Measurements from ENCODE around the gene MTA3. TPM values are rescaled to one million over a fixed set of nuclear protein-coding genes. Genes with fewer than 3 reads are reported as not detected.

MTA3 gene
- total and polyA plus RNA-seq, 2 donors (not counting 3 experiments of a cell fraction or from before 2014, with no cell fraction given), result 36.3 to 53.3 TPM

DNA sequence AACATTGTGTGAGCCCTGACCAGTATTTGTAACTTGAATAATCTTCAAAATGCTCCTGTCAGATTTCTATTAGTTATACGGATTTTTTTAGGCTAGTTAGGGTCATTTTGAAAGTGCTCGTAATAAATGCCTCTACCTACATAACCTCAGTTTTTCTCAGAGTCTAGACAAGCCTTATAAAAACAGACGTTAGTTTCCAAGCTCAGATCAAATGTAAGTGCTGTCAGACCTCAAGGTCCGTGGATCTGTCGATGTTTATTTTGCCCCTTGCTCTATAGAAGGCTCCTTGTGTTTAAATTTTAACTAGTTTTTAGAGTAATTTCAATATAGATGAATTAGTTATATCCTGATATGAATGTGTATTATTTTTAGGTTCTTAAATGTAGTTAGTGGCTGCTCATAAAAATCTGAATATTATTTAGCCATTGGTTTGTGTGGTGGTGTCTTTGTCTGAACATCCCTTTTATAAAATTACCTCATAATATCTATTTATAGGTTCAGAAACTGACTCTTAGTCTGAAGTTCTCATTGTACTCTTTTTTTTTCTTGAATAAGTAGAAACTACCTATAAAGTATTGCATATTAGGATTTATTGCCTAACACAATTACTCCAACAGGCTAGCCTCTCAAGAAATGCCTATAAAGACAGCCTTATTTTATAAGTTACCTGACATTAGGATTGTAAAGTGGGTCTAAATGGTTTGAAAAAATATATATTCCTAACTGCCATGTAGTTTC is 71.1 kb downstream of the MTA3 start:
- ChIA-PET POLR2A (no interaction called here), CTCF (interaction anchor here (0.8 to 1.9 kb wide), 3 partner anchors 10 to 55 kb away, joined by 3 to 9 read pairs (median 6); no protein-coding TSS in a partner anchor)
- dilution Hi-C loops (cut with MboI; ENCODE audit: extremely low pct_ligation_motif_present, low sequenced_read_pairs), result no loop called here
- H3K36me3 ChIP-seq (ENCODE audit: control insufficient read depth in 2 of 2, extremely low read depth in 1 of 2, insufficient read depth in 2 of 2, low read length in 2 of 2), result peaks cover 0 to 3% of the 10 kb centered on the region in 2 experiments
- peaks cover 1% of the 10 kb centered on the region for H3K79me2 ChIP-seq (ENCODE audit: control insufficient read depth, insufficient read depth, low read length)
- H4K20me1 ChIP-seq (replicated peaks; ENCODE audit: control insufficient read depth, extremely low read depth, insufficient read depth, low read length), result peaks cover 2% of the 10 kb centered on the region
- H3K9me1 ChIP-seq (replicated peaks; ENCODE audit: control insufficient read depth, extremely low read depth, insufficient read depth, low read length), result no peaks in the 10 kb centered on the region
- TF ChIP-seq JUN (IDR thresholded peaks at IDR 0.05; ENCODE audit: borderline replicate concordance, insufficient read depth, insufficient read length, low read depth) (no peak), FOS (IDR thresholded peaks at IDR 0.05; ENCODE audit: borderline replicate concordance, insufficient read depth, low read length) (no peak), POLR2AphosphoS5 (IDR thresholded peaks at IDR 0.05; ENCODE audit: insufficient read depth, low read depth, low read length) (no peak), EZH2 (IDR thresholded peaks at IDR 0.05; ENCODE audit: borderline replicate concordance, low read depth, low read length, severe bottlenecking) (no peak), POLR2A (IDR thresholded peaks at IDR 0.05; ENCODE audit: low read depth, low read length) (no peak), MAX (IDR thresholded peaks at IDR 0.05; ENCODE audit: insufficient read depth, insufficient read length) (no peak), GATA2 (IDR thresholded peaks at IDR 0.05; ENCODE audit: insufficient read depth, insufficient read length, low read depth, low read length) (no peak), MYC (IDR thresholded peaks at IDR 0.05; ENCODE audit: low read depth, low read length) (no peak)
- TF ChIP-seq, protein P1, sequence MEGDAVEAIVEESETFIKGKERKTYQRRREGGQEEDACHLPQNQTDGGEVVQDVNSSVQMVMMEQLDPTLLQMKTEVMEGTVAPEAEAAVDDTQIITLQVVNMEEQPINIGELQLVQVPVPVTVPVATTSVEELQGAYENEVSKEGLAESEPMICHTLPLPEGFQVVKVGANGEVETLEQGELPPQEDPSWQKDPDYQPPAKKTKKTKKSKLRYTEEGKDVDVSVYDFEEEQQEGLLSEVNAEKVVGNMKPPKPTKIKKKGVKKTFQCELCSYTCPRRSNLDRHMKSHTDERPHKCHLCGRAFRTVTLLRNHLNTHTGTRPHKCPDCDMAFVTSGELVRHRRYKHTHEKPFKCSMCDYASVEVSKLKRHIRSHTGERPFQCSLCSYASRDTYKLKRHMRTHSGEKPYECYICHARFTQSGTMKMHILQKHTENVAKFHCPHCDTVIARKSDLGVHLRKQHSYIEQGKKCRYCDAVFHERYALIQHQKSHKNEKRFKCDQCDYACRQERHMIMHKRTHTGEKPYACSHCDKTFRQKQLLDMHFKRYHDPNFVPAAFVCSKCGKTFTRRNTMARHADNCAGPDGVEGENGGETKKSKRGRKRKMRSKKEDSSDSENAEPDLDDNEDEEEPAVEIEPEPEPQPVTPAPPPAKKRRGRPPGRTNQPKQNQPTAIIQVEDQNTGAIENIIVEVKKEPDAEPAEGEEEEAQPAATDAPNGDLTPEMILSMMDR (IDR thresholded peaks at IDR 0.05; ENCODE audit: extremely low read depth in 1 of 2, insufficient read depth in 1 of 2, low read depth in 1 of 2, low read length in 2 of 2), result no peak
- H3K4me3 ChIP-seq (replicated peaks in 1 of 3; ENCODE audit: insufficient read depth in 1 of 3, low read depth in 1 of 3, low read length in 3 of 3), result no peak overlapping the region
- no peak overlapping the region for H3K9ac ChIP-seq (replicated peaks; ENCODE audit: extremely low read depth, insufficient read depth, low read length)
- no peak overlapping the region for H2AFZ ChIP-seq (ENCODE audit: low read depth, low read length)
- H3K9me3 ChIP-seq (replicated peaks; ENCODE audit: control insufficient read depth, insufficient read depth, low read length), result no peaks in the 10 kb centered on the region
- H3K4me1 ChIP-seq (ENCODE audit: control insufficient read depth, extremely low read depth, insufficient read depth, low read length), result no peaks in the 10 kb centered on the region
- no peak for FAIRE-seq
- DNase-seq (ENCODE audit: low read depth, low spot score), result no peak
- no peak overlapping the region for H3K4me2 ChIP-seq (ENCODE audit: insufficient read depth, low read length)
- H3K27ac ChIP-seq (ENCODE audit: insufficient read depth, low read depth, low read length), result no peak overlapping the region
- intact Hi-C loops (cut with micrococcal nuclease), result no loop called here
- BruUV-seq (replicated peaks), result no TSS peak
- H3K27me3 ChIP-seq (ENCODE audit: control insufficient read depth in 2 of 2, insufficient read depth in 2 of 2, low read length in 2 of 2), result no peaks in the 10 kb centered on the region

All from endothelial cell of umbilical vein (primary cell).